SK-N-SH (cell line): ENCODE measurements around the gene TMEM179. TPM values are rescaled to one million over a fixed set of nuclear protein-coding genes. Genes with fewer than 3 reads are reported as not detected.

Experiments used
- CTCF ChIA-PET: fragments of 300-600, 350-600 bp; formaldehyde crosslinking; extraction: SDS; loops from one replicate; lab custom pipeline; 2021; lab: Yijun Ruan, JAX
- POLR2A ChIA-PET: fragments of 350-600 bp; sonication (Branson Sonifier 250); formaldehyde crosslinking; extraction: SDS; loops from one replicate; lab custom pipeline; 2020; ENCODE audit warnings: antibody characterized with exemption, inconsistent platforms; lab: Yijun Ruan, JAX
- DNase-seq: peaks from one replicate; pipeline ENCODE4 v3.0.0; 2012
- H2AFZ ChIP-seq: fragments of 200-600 bp; sonication (generic); 2 replicates; pipeline ENCODE4 v1.8.1; 2016; ENCODE audit warnings: antibody characterized with exemption, mild to moderate bottlenecking, low read depth
- H3F3A ChIP-seq: fragments of 200-600 bp; sonication (generic); replicated peaks from 2 replicates; pipeline ENCODE3; 2016; ENCODE audit warnings: antibody characterized with exemption, mild to moderate bottlenecking; ENCODE audit not compliant: insufficient read depth
- H3K27ac ChIP-seq, 2 experiments: fragments of 200-500 bp in 1 of 2; fragments of 200-600 bp in 1 of 2; sonication (Bioruptor generic) in 1 of 2; sonication (generic), shearing (Covaris generic) in 1 of 2; 2 replicates each; pipeline versions ENCODE4 v1.5.1 to v1.6.1; 2014 to 2016; ENCODE audit warnings: low read depth in 2 of 2, inconsistent platforms in 1 of 2, low read length in 1 of 2, mild to moderate bottlenecking in 1 of 2, mixed read lengths in 1 of 2
- H3K27me3 ChIP-seq: fragments of 200-600 bp; sonication (generic), shearing (Covaris generic); 2 replicates; pipeline ENCODE4 v1.6.1; 2016; ENCODE audit warnings: mixed run types; ENCODE audit not compliant: insufficient read depth
- H3K36me3 ChIP-seq, 2 experiments: fragments of 200-500 bp in 1 of 2; fragments of 200-600 bp in 1 of 2; sonication (Bioruptor generic) in 1 of 2; sonication (generic) in 1 of 2; replicated peaks in 1 of 2; 2 replicates each; pipeline versions ENCODE3 to v1.5.1; 2014 to 2016; ENCODE audit warnings: low read length in 1 of 2, mild to moderate bottlenecking in 1 of 2; ENCODE audit not compliant: insufficient read depth in 2 of 2, control insufficient read depth in 1 of 2
- H3K4me1 ChIP-seq, 2 experiments: fragments of 200-500 bp in 1 of 2; fragments of 200-600 bp in 1 of 2; sonication (Bioruptor generic) in 1 of 2; sonication (generic), shearing (Covaris generic) in 1 of 2; 2 replicates each; pipeline versions ENCODE4 v1.5.1 to v1.6.1; 2014 to 2016; ENCODE audit warnings: low read depth in 1 of 2, low read length in 1 of 2, mixed run types in 1 of 2; ENCODE audit not compliant: insufficient read depth in 2 of 2, control insufficient read depth in 1 of 2
- H3K4me2 ChIP-seq: fragments of 200-600 bp; sonication (generic), shearing (Covaris generic); 2 replicates; pipeline ENCODE4 v1.6.1; 2017; ENCODE audit warnings: mixed run types
- H3K4me3 ChIP-seq, 2 experiments: fragments of 200-500 bp in 1 of 2; fragments of 200-600 bp in 1 of 2; sonication (Bioruptor generic) in 1 of 2; sonication (generic), shearing (Covaris generic) in 1 of 2; 2 replicates each; pipeline versions ENCODE4 v1.5.1 to v1.8.1; 2014 to 2016; ENCODE audit warnings: low read depth in 2 of 2, inconsistent platforms in 1 of 2, low read length in 1 of 2, mild to moderate bottlenecking in 1 of 2, mixed read lengths in 1 of 2, moderate library complexity in 1 of 2
- H3K79me2 ChIP-seq: fragments of 200-600 bp; sonication (generic); 2 replicates; pipeline ENCODE4 v1.8.1; 2017; ENCODE audit warnings: mild to moderate bottlenecking; ENCODE audit not compliant: insufficient read depth
- H3K9ac ChIP-seq: fragments of 200-600 bp; sonication (generic); 2 replicates; pipeline ENCODE4 v1.6.1; 2017; ENCODE audit warnings: mixed run types
- H3K9me2 ChIP-seq: fragments of 200-600 bp; sonication (generic); 2 replicates; pipeline ENCODE4 v1.6.1; 2017; ENCODE audit warnings: mixed run types
- H3K9me3 ChIP-seq: fragments of 200-600 bp; sonication (generic); 2 replicates; pipeline ENCODE4 v1.6.1; 2017; ENCODE audit warnings: mixed run types, mild to moderate bottlenecking, moderate library complexity
- H4K20me1 ChIP-seq: fragments of 200-600 bp; sonication (generic); 2 replicates; pipeline ENCODE4 v1.6.1; 2017; ENCODE audit warnings: mild to moderate bottlenecking, mixed run types; ENCODE audit not compliant: insufficient read depth
- CTCF ChIP-seq: fragments of 200-600 bp; sonication (generic); IDR thresholded peaks from 2 replicates; pipeline ENCODE4 v1.6.1; 2017; ENCODE audit warnings: antibody characterized with exemption, mild to moderate bottlenecking, moderate library complexity
- EZH2phosphoT487 ChIP-seq: fragments of 200-600 bp; sonication (generic); IDR thresholded peaks from 2 replicates; pipeline ENCODE4 v1.6.1; 2017; ENCODE audit warnings: low read depth, mixed run types, mild to moderate bottlenecking, antibody characterized with exemption, moderate library complexity, borderline replicate concordance
- FOXJ3 ChIP-seq: sonication (generic); formaldehyde crosslinking; IDR thresholded peaks from 2 replicates; pipeline ENCODE4 v1.5.1; 2020; ENCODE audit warnings: mild to moderate bottlenecking, missing genetic modification reagents
- GABPA ChIP-seq: IDR thresholded peaks from 2 replicates; pipeline ENCODE4 v1.4.0; 2012; ENCODE audit warnings: low read depth, mild to moderate bottlenecking
- GATA2 ChIP-seq: sonication (generic); formaldehyde crosslinking; IDR thresholded peaks from 2 replicates; pipeline ENCODE4 v1.5.0; 2020; ENCODE audit warnings: mild to moderate bottlenecking, missing genetic modification reagents
- IRF3 ChIP-seq: fragments of 150-350 bp; IDR thresholded peaks from 2 replicates; pipeline ENCODE4 v1.6.1; 2016; ENCODE audit warnings: mild to moderate bottlenecking, low read depth, low read length
- MEF2A ChIP-seq: IDR thresholded peaks from 2 replicates; pipeline ENCODE4 v1.4.0; 2012; ENCODE audit warnings: low read depth, borderline replicate concordance
- PBX3 ChIP-seq: IDR thresholded peaks from 2 replicates; pipeline ENCODE4; 2012
- RCOR1 ChIP-seq: fragments of 150-350 bp; IDR thresholded peaks from 2 replicates; pipeline ENCODE4 v1.6.1; 2017; ENCODE audit warnings: antibody characterized with exemption, low read length
- REST ChIP-seq: IDR thresholded peaks from 2 replicates; pipeline ENCODE4 v1.6.1; 2012; ENCODE audit warnings: mild to moderate bottlenecking, low read depth, low read length, moderate library complexity
- RFX5 ChIP-seq: IDR thresholded peaks from 2 replicates; pipeline ENCODE4 v1.6.1; 2012; ENCODE audit warnings: mild to moderate bottlenecking, improper control_type of control experiment, low read length
- SIN3A ChIP-seq: IDR thresholded peaks from 2 replicates; pipeline ENCODE4 v1.6.1; 2012; ENCODE audit warnings: low read depth, mild to moderate bottlenecking, low read length, moderate library complexity, borderline replicate concordance
- TAF1 ChIP-seq: IDR thresholded peaks from 2 replicates; pipeline ENCODE4 v1.6.1; 2012; ENCODE audit warnings: low read depth, mild to moderate bottlenecking, low read length, moderate library complexity, borderline replicate concordance
- TCF12 ChIP-seq: IDR thresholded peaks from 2 replicates; pipeline ENCODE4 v1.4.0; 2012
- TEAD4 ChIP-seq: IDR thresholded peaks from 2 replicates; pipeline ENCODE4 v1.4.0; 2012; ENCODE audit warnings: mild to moderate bottlenecking, borderline replicate concordance; ENCODE audit not compliant: insufficient read depth
- USF1 ChIP-seq: IDR thresholded peaks from 2 replicates; pipeline ENCODE4 v1.4.0; 2012; ENCODE audit warnings: low read depth, borderline replicate concordance
- USF2 ChIP-seq: fragments of 150-350 bp; IDR thresholded peaks from 2 replicates; pipeline ENCODE4 v1.6.1; 2017; ENCODE audit warnings: antibody characterized with exemption, low read length, low read depth, borderline replicate concordance
- ZBTB33 ChIP-seq: IDR thresholded peaks from 2 replicates; pipeline ENCODE4 v1.4.0; 2012; ENCODE audit warnings: low read depth, borderline replicate concordance
- WGBS: methylation state at CpG from one replicate; pipeline ENCODE4 v1.1.6; 2017; ENCODE audit warnings: low lambda C conversion rate; 5-methylcytosine and 5-hydroxymethylcytosine counted together
- polyA plus RNA-seq, 3 experiments: library from polyadenylated mRNA; depleted of rRNA; stranded (reverse); fragments of >200 nt; gene quantifications; 2 replicates each; pipeline ENCODE4 v1.2.3, GENCODE V29; 2012

TMEM179 gene
- polyA plus RNA-seq, 1 of the 3 experiments (the other 2 are of a cell fraction) = 1.7 TPM

- Histone ChIP-seq H3K9ac (no peak overlapping the region), H3F3A (no peaks in the 10 kb centered on the region), H3K27ac (peak overlapping the region in 1 of 2 experiments; percentile 71; a peak in 2 of 4 replicates), H3K9me3 (no peaks in the 10 kb centered on the region), H3K4me2 (no peak overlapping the region), H4K20me1 (no peaks in the 10 kb centered on the region), H3K27me3 (no peaks in the 10 kb centered on the region), H3K79me2 (no peaks in the 10 kb centered on the region), H3K4me3 (no peak overlapping the region), H2AFZ (no peak overlapping the region), H3K36me3 (no peaks in the 10 kb centered on the region), H3K4me1 (peaks cover 0 to 55% of the 10 kb centered on the region in 2 experiments; a peak in 1 of 4 replicates), H3K9me2 (no peaks in the 10 kb centered on the region)
- 50% methylated on average over 1 of the region's 5 CpGs for WGBS
- DNase-seq = no peak
- CTCF ChIA-PET = interaction anchor here (0.7 to 8.9 kb wide), 21 partner anchors 9 to 484 kb away, joined by 3 to 96 read pairs (median 12); partner anchors contain the start of gene C14orf180
- POLR2A ChIA-PET = interaction anchor here (1.3 kb wide), 1 partner anchor 101 kb away, joined by 3 read pairs; no protein-coding TSS in a partner anchor
- TF ChIP-seq EZH2phosphoT487 (no peak), REST (no peak), RCOR1 (no peak), IRF3 (no peak), TCF12 (no peak), FOXJ3 (CRISPR knock-in tag) (no peak), GATA2 (CRISPR knock-in tag) (no peak), TEAD4 (no peak), USF1 (no peak), ZBTB33 (no peak), RFX5 (no peak), CTCF (no peak), SIN3A (no peak), MEF2A (no peak), GABPA (no peak), PBX3 (no peak), USF2 (no peak), TAF1 (no peak)
These were observed 42.0 kb downstream of the TMEM179 start for GRCh38 chr14:104562606-104563005.
